ENCODE measurements around the gene ADPRM. TPM values are rescaled to one million over a fixed set of nuclear protein-coding genes. Genes with fewer than 3 reads are reported as not detected.
A peak's percentile ranks its signal among the peaks of the same experiment; 100 is the strongest.

The ADPRM gene
- total RNA-seq, 1 experiment from 2014 or later, result 5.1 TPM

DNA sequence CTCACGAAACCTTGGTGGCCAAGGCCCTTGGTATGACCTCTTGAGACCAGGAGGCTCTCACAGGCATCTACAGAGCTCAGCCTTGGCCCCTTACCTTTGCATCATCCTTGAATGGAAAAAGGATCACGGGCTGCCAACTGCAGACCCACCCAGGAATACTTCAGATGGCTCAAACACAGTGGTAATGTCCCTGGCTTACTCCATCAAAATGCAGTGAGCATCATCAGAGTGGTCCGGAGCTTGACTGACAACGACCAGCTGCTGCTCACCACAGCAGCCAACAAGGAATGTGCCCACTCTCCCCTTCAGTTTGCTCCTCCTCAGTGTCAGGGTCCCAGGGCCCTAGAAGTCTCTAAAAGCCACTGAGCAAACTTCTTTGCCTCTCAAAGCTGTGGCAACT, 22.7 kb upstream of the ADPRM start:
- H3K23me2 ChIP-seq (ENCODE audit: insufficient read length, low read depth, low read length, poor library complexity, severe bottlenecking), result no peaks in the 10 kb centered on the region
- no peak overlapping the region for H2BK12ac ChIP-seq (ENCODE audit: insufficient read length, low read depth, low read length)
- H3K4ac ChIP-seq (ENCODE audit: low read depth, low read length), result no peak overlapping the region
- H3K79me2 ChIP-seq (ENCODE audit: insufficient read depth, low read length), result no peaks in the 10 kb centered on the region
- Mint-ChIP-seq H3K27me3 (ENCODE audit: low read depth) (no peaks in the 10 kb centered on the region), H3K36me3 (ENCODE audit: insufficient read depth in 1 of 3, low read depth in 3 of 3) (peaks cover 9 to 60% (median 35%) of the 10 kb centered on the region in 3 experiments; a peak in 6 of 7 replicates), H3K27ac (peak overlapping the region in 2 of 3 experiments; percentile 51 to 64; a peak in 4 of 7 replicates), H3K4me1 (no peaks in the 10 kb centered on the region), H3K4me3 (no peak overlapping the region), H3K9me3 (no peaks in the 10 kb centered on the region)
- no peak overlapping the region for H3K18ac ChIP-seq (ENCODE audit: insufficient read length, low read depth, low read length)
- H3K56ac ChIP-seq (ENCODE audit: insufficient read length, low read depth, low read length), result no peak overlapping the region
- no peak overlapping the region for H3K14ac ChIP-seq (ENCODE audit: insufficient read depth, low read length)
- H4K5ac ChIP-seq (ENCODE audit: insufficient read length, low read depth, low read length), result no peak overlapping the region
- no peak overlapping the region for H4K8ac ChIP-seq (replicated peaks; ENCODE audit: insufficient read length, low read depth, low read length)
- no peaks in the 10 kb centered on the region for H4K20me1 ChIP-seq (ENCODE audit: control insufficient read depth, insufficient read depth, insufficient read length)
- no peaks in the 10 kb centered on the region for H3K27me3 ChIP-seq (ENCODE audit: insufficient read depth, low read length)
- H2BK5ac ChIP-seq (ENCODE audit: insufficient read length, low read length), result no peak overlapping the region
- H3T11ph ChIP-seq (ENCODE audit: low read length), result no peak overlapping the region
- no peak overlapping the region for H3K4me2 ChIP-seq (ENCODE audit: insufficient read depth, insufficient read length, low read length)
- WGBS (ENCODE audit: extremely low coverage, insufficient read length, low lambda C conversion rate), result no CpG with 5 or more reads among the region's 4 CpGs
- no peak overlapping the region for H3K23ac ChIP-seq (ENCODE audit: insufficient read length, low read depth, low read length)
- DNase-seq, result no peak
- H2AFZ ChIP-seq (ENCODE audit: low read length), result no peak overlapping the region
- no peak overlapping the region for H2BK20ac ChIP-seq (ENCODE audit: low read depth, low read length, poor library complexity, severe bottlenecking)
- TF ChIP-seq, protein P1, sequence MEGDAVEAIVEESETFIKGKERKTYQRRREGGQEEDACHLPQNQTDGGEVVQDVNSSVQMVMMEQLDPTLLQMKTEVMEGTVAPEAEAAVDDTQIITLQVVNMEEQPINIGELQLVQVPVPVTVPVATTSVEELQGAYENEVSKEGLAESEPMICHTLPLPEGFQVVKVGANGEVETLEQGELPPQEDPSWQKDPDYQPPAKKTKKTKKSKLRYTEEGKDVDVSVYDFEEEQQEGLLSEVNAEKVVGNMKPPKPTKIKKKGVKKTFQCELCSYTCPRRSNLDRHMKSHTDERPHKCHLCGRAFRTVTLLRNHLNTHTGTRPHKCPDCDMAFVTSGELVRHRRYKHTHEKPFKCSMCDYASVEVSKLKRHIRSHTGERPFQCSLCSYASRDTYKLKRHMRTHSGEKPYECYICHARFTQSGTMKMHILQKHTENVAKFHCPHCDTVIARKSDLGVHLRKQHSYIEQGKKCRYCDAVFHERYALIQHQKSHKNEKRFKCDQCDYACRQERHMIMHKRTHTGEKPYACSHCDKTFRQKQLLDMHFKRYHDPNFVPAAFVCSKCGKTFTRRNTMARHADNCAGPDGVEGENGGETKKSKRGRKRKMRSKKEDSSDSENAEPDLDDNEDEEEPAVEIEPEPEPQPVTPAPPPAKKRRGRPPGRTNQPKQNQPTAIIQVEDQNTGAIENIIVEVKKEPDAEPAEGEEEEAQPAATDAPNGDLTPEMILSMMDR (conservative IDR thresholded peaks at IDR 0.05), result no peak
- H2AK5ac ChIP-seq (ENCODE audit: insufficient read length, low read length), result no peak overlapping the region
- H3K79me1 ChIP-seq (ENCODE audit: insufficient read depth, low read depth, low read length, poor library complexity, severe bottlenecking), result no peaks in the 10 kb centered on the region
- no peak overlapping the region for H3K27ac ChIP-seq (ENCODE audit: insufficient read length, low read depth, low read length)
- no peak overlapping the region for H2BK120ac ChIP-seq (ENCODE audit: low read depth, low read length, poor library complexity, severe bottlenecking)
- H3K4me1 ChIP-seq (ENCODE audit: insufficient read depth, low read length), result no peaks in the 10 kb centered on the region
- H3K9ac ChIP-seq (ENCODE audit: extremely low read depth, insufficient read length, low read length), result no peak overlapping the region
- H2BK15ac ChIP-seq (ENCODE audit: low read depth, low read length), result no peak overlapping the region
- no peaks in the 10 kb centered on the region for H3K9me3 ChIP-seq (ENCODE audit: control insufficient read depth, low read depth, low read length)
- H4K91ac ChIP-seq (ENCODE audit: insufficient read length, low read depth, low read length), result no peak overlapping the region
